Stimulated activated CD4-positive, alpha-beta T cell treated with anti-CD3 and anti-CD28 coated beads, Interleukin-15, amount 100 ng/mL, for 1 hour (primary cell): Measurements from ENCODE around the gene RASL10A.
A peak's percentile ranks its signal among the peaks of the same experiment; 100 is the strongest.

ENCODE experiments used
- DNase-seq, 2 donors: peaks; one replicate each; pipeline ENCODE4 v3.0.0-alpha.2; 2020; ENCODE audit warnings: low read depth in 1 of 2, low spot score in 1 of 2

Gene RASL10A

GRCh38 chr22:29270475-29271271, 44.8 kb downstream of the RASL10A start:
- DNase-seq: no peak

- no peak for DNase-seq
Observed at GRCh38 chr22:29269731-29270474, 45.6 kb downstream of the RASL10A start.

- DNase-seq: no peak
Observed at GRCh38 chr22:29269230-29269604, 46.3 kb downstream of the RASL10A start.

- no peak for DNase-seq
Observed at GRCh38 chr22:29268511-29269229, 46.8 kb downstream of the RASL10A start.

GRCh38 chr22:29267858-29268510, 47.5 kb downstream of the RASL10A start, which contains the start of the genes EWSR1 and RHBDD3:
EWSR1 (plus strand) TSS chr22:29268268; CDS start chr22:29268337, 69 bp downstream.
RHBDD3 (minus strand) TSS chr22:29267981; CDS start chr22:29265626, 2,355 bp downstream.
- peak; percentile 95 to 97 for DNase-seq

- DNase-seq: no peak
Observed at GRCh38 chr22:29267462-29267857, 48.0 kb downstream of the RASL10A start.

- DNase-seq: no peak
Observed at GRCh38 chr22:29266564-29267461, 48.7 kb downstream of the RASL10A start.

- DNase-seq: no peak
Observed at GRCh38 chr22:29265929-29266328, 49.6 kb downstream of the RASL10A start.

- no peak for DNase-seq
Observed at GRCh38 chr22:29265305-29265704, 50.2 kb downstream of the RASL10A start.

GRCh38 chr22:29263791-29264276, 51.7 kb downstream of the RASL10A start:
- no peak for DNase-seq
